GM12892 (cell line): ENCODE results near the gene APOC3.
"Not testable (repeated sequence)": the region's sequence is repeated elsewhere in the genome, so short reads cannot be mapped to it uniquely, and the experiment has no call there.

ENCODE experiments used
- DNase-seq: peaks from one replicate; pipeline ENCODE4 v3.0.0; 2011; ENCODE audit not compliant: insufficient read length
- FAIRE-seq: peaks from 2 replicates; lab custom pipeline; 2011; peaks lifted over from hg19 to GRCh38; lab: Jason Lieb, UNC
- POLR2A ChIP-seq: IDR thresholded peaks from 2 replicates; pipeline ENCODE4 v1.6.1; 2011; ENCODE audit warnings: low read depth, low read length, control low read depth
- POLR2AphosphoS5 ChIP-seq: IDR thresholded peaks from 2 replicates; pipeline ENCODE4 v1.6.1; 2011; ENCODE audit warnings: low read depth, low read length, control low read depth
- TAF1 ChIP-seq: IDR thresholded peaks from 2 replicates; pipeline ENCODE4 v1.6.1; 2011; ENCODE audit warnings: low read depth, mild to moderate bottlenecking, control low read depth, low read length, borderline replicate concordance

The APOC3 gene

DNA sequence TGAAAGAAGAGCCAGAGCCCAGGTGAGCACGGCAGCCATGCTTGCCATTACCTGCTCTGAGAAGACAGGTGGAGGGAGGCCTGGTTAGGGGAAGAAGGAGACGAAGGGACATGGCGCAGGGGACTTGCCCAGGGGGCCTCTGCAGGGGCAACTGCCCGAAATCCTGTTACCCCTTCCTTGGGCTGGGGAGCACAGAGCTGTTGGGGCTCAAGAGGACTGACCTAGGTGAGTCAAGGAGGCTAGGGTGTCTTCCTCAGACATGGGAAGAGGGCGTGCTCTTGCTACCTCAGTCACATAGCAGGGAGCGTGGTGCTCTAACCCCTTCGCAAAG, 37.9 kb upstream of the APOC3 start, which contains the start of gene APOA5:
Gene APOA5, minus strand, starts transcription at position 67 of the 331 bp plus-strand sequence. Its CDS starts 19 bp downstream, at position 48.
- TF ChIP-seq POLR2AphosphoS5 (no peak), POLR2A (no peak), TAF1 (no peak)
- DNase-seq (no peak), FAIRE-seq (no peak)

- DNase-seq (no peak), FAIRE-seq (peak; percentile 24)
- no peak for TF ChIP-seq POLR2A
- TF ChIP-seq POLR2AphosphoS5 = no peak
These were observed 37.4 kb upstream of the APOC3 start for GRCh38 chr11:116792144-116792868.

- FAIRE-seq (no peak), DNase-seq (no peak)
- TF ChIP-seq POLR2A (no peak), POLR2AphosphoS5 (no peak), TAF1 (no peak)
These were observed 36.6 kb upstream of the APOC3 start for GRCh38 chr11:116792869-116793771.

- FAIRE-seq = no peak
These were observed 36.0 kb upstream of the APOC3 start for GRCh38 chr11:116793772-116794097.

DNA sequence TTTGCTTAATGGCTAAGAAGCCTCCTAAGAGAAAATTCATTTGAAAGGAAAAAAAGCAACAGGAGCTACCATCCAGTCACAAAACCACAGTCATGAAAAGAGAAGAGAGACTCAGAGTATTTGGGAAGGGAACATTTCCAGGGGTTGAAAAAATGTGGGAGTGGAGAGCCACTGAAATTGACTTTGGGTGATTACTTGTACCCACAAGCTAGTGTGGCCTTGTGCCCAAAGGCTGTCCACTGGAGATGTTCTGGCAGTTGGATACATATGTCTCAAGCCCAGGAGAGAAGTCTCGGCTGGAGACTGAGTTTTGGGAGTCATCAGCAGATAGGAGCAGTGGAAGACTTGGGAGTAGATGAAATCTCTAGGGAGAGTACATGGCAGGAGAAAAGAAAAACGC, 34.9 kb upstream of the APOC3 start:
- DNase-seq (no peak), FAIRE-seq (no peak)
- TF ChIP-seq TAF1 (no peak), POLR2A (no peak), POLR2AphosphoS5 (no peak)

More at GRCh38 chr11:116793772-116794097, 36.0 kb upstream of the APOC3 start:
- TF ChIP-seq POLR2AphosphoS5 (no peak), TAF1 (no peak), POLR2A (no peak)
- DNase-seq = no peak

GRCh38 chr11:116796548-116796947, 33.2 kb upstream of the APOC3 start:
- no peak for FAIRE-seq

GRCh38 chr11:116797816-116798215, 31.9 kb upstream of the APOC3 start:
- DNase-seq (no peak), FAIRE-seq (no peak)
- TF ChIP-seq TAF1 (no peak), POLR2AphosphoS5 (no peak), POLR2A (no peak)

More at GRCh38 chr11:116796548-116796947, 33.2 kb upstream of the APOC3 start:
- TF ChIP-seq POLR2AphosphoS5 (no peak), TAF1 (no peak), POLR2A (no peak)
- no peak for DNase-seq

- no peak for TF ChIP-seq POLR2AphosphoS5
- TF ChIP-seq POLR2A = no peak
- TF ChIP-seq TAF1 = no peak
- FAIRE-seq = no peak
- no peak for DNase-seq
These were observed 31.3 kb upstream of the APOC3 start for GRCh38 chr11:116798368-116798767.

DNA sequence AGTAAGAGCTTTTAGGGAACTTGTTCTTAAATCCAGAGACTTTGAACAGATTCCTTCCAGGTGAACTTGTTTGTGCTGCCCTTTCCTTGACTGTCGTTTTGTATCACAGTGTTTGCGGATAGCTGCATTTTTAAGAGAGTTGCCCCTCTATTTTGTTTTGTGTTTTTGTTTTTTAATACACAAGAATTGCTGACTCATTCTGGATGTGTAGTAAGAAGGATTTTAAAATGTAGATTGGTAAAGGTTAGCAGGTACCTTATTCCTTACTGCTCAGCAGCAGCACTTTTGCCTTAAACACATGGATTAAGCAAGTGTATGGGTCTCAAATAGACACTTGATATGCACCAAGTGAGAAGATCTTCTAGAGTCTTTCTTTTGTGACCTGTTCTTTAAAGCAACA, 29.1 kb upstream of the APOC3 start:
- DNase-seq (no peak), FAIRE-seq (no peak)
- TF ChIP-seq POLR2A (no peak), TAF1 (no peak), POLR2AphosphoS5 (no peak)

DNA sequence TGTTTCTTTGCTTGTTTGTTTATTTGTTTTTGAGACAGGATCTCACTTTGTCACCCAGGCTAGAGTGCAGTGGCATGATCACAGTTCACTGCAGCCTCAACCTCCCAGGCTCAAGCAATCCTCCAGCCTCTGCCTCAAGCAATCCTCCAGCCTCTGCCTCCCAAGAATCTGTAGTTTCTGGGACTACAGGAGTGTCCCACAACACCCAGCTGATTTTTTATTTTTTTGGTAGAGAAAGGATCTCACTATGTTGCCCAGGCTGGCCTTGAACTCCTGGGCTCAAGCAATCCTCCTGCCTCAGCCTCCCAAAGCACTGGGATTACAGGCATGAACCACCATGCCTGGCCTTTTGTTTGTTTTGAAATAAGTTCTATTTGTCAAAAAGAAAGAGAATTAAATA, 28.0 kb upstream of the APOC3 start:
- not testable (repeated sequence) for DNase-seq, FAIRE-seq

- no peak for DNase-seq
- no peak for FAIRE-seq
- TF ChIP-seq POLR2A = no peak
- no peak for TF ChIP-seq TAF1
- TF ChIP-seq POLR2AphosphoS5 = no peak
These were observed 25.7 kb upstream of the APOC3 start for GRCh38 chr11:116804001-116804400.

- FAIRE-seq (no peak), DNase-seq (no peak)
- TF ChIP-seq TAF1 (no peak), POLR2A (no peak), POLR2AphosphoS5 (no peak)
These were observed 22.0 kb upstream of the APOC3 start for GRCh38 chr11:116807601-116808261.
